ENCODE measurements around the gene NDST1. TPM values are rescaled to one million over a fixed set of nuclear protein-coding genes. Genes with fewer than 3 reads are reported as not detected.

The NDST1 gene
- total RNA-seq, 4 donors from 2014 or later = 68.8 to 104 (median 96.4) TPM

DNA sequence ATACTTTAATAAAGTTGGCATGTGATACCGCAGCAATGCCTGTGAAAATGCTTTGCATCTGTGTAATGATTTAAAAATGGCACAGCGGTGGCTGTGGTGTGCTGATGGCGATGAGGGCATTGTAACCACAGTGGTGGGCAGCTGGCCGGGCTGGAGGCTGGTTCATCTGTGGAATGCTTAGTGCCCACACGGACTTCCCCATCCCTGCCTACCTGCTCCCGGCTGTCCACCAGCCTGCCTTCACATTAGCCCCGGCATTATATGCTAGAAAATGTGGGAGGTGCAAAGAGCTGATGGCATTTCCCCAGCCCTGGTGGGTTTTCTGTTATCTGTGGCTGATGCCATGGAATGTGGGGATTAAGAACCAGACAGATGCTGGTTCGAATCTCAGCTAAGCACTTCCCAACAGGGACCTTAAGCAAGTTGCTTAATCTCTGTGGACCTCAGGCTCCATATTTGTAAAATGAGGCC lies 2.9 kb upstream of the NDST1 start:
- Histone ChIP-seq H3K9me3 (no peaks in the 10 kb centered on the region), H3K4me1 (peaks cover 57 to 81% (median 73%) of the 10 kb centered on the region in 4 donors), H3K36me3 (no peaks in the 10 kb centered on the region), H3K4me3 (no peak overlapping the region), H3K27ac (peak overlapping the region; percentile 72 to 85 (median 76)), H3K27me3 (no peaks in the 10 kb centered on the region)
- no peak for TF ChIP-seq POLR2A (IDR thresholded peaks at IDR 0.05)
- TF ChIP-seq, protein P1, sequence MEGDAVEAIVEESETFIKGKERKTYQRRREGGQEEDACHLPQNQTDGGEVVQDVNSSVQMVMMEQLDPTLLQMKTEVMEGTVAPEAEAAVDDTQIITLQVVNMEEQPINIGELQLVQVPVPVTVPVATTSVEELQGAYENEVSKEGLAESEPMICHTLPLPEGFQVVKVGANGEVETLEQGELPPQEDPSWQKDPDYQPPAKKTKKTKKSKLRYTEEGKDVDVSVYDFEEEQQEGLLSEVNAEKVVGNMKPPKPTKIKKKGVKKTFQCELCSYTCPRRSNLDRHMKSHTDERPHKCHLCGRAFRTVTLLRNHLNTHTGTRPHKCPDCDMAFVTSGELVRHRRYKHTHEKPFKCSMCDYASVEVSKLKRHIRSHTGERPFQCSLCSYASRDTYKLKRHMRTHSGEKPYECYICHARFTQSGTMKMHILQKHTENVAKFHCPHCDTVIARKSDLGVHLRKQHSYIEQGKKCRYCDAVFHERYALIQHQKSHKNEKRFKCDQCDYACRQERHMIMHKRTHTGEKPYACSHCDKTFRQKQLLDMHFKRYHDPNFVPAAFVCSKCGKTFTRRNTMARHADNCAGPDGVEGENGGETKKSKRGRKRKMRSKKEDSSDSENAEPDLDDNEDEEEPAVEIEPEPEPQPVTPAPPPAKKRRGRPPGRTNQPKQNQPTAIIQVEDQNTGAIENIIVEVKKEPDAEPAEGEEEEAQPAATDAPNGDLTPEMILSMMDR (IDR thresholded peaks at IDR 0.05) = no peak
- TF ChIP-seq POLR2AphosphoS5 (IDR thresholded peaks at IDR 0.05) = no peak
- no peak for TF ChIP-seq EP300 (IDR thresholded peaks at IDR 0.05; ENCODE audit: low read depth)
- 67 to 94% methylated on average over 1 to 8 of the region's 8 CpGs for WGBS, 2 donors (ENCODE audit: low coverage in 1 of 2)
- in situ Hi-C loops (cut with MboI; ENCODE audit: low pct_ligation_motif_present in 1 of 4, low pct_unique_long_range_greater_than_20kb in 1 of 4, low sequenced_read_pairs in 3 of 4) (no loop called here), intact Hi-C loops (cut with DNase I; ENCODE audit: low total_unique reads) (no loop called here)
- no peak for DNase-seq

DNA sequence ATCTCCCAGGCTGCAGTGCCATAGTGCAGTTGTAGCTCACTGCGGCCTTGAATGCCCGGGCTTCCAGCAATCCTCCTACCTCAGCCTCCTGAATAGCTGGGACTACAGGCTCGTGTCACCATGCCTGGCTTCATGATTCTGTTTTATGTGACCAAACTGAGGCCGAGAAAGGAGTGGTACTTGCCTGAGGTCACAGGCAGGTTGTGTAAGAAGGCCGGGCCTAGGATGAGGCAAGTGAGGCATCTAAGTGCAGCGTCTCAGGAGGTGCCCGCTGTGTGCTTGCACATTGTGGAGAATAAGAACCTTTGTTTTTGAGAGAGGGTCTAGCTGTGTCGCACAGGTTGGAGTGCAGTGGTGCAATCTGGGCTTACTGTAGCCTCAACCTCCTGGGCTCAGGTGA lies 2.1 kb upstream of the NDST1 start:
- Histone ChIP-seq H3K36me3 (no peaks in the 10 kb centered on the region), H3K27ac (peak overlapping the region; percentile 70 to 92 (median 82)), H3K9me3 (no peaks in the 10 kb centered on the region), H3K4me1 (peaks cover 58 to 81% (median 73%) of the 10 kb centered on the region in 4 donors), H3K27me3 (no peaks in the 10 kb centered on the region), H3K4me3 (no peak overlapping the region)
- no peak for DNase-seq
- WGBS, 2 donors (ENCODE audit: low coverage in 1 of 2) = 95 to 100% methylated on average over 2 to 8 of the region's 8 CpGs
- in situ Hi-C loops (cut with MboI; ENCODE audit: low pct_ligation_motif_present in 1 of 4, low pct_unique_long_range_greater_than_20kb in 1 of 4, low sequenced_read_pairs in 3 of 4) = no loop called here
- intact Hi-C loops (cut with DNase I; ENCODE audit: low total_unique reads) = no loop called here
- no peak for TF ChIP-seq POLR2AphosphoS5 (IDR thresholded peaks at IDR 0.05)
- no peak for TF ChIP-seq EP300 (IDR thresholded peaks at IDR 0.05; ENCODE audit: low read depth)
- TF ChIP-seq, protein P1 (IDR thresholded peaks at IDR 0.05) = no peak
- no peak for TF ChIP-seq POLR2A (IDR thresholded peaks at IDR 0.05)

DNA sequence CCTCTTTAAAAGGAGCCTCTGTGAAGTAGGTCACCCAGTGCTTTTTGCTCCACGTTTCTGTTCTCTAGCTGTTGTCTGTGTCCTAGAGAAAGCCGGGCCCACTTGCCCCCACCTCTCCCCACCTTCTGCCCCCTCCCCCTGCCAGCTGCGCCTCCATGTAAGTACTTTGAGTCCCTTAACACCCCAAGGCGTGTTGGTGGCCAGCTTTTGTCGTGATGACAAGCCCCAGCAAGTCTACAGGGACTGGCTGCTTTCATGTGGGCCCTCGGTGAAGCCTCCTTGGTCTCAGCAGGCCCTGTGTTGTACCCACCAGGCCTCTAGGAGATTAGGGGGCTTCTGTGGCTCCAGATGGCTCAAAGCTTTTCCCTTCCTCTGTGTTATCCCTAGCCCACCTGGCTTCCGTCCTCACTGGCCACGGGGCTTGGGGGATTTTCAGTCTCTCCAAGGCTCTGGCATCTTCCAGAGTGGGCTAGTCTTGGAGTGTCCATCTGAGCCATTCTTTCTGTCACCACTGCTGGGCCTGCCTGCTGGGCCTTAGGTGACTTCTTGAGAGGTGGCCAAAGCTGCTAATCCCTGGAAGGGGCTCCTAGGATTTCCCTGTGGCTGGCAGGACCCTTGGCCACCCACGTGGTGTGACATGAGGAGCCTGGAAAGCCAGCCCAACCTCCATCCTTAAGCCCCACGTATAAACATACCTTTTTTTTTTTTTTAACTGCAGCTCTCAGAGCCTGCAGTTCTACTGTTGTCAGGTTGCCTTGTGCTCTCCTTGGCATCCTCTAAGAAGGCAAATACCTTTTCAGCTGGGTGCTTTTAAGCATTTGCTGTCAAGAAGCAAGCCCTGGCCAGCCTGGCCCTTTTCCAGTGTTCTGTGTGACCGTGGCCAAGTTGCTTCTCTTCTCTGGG lies 1.1 kb upstream of the NDST1 start:
- H3K36me3 ChIP-seq = no peaks in the 10 kb centered on the region
- in situ Hi-C loops (cut with MboI; ENCODE audit: low pct_ligation_motif_present in 1 of 4, low pct_unique_long_range_greater_than_20kb in 1 of 4, low sequenced_read_pairs in 3 of 4) (no loop called here), intact Hi-C loops (cut with DNase I; ENCODE audit: low total_unique reads) (loop anchor here (1.0 kb wide), 1 partner anchor 34 kb away; no protein-coding TSS in a partner anchor)
- WGBS, 2 donors (ENCODE audit: low coverage in 1 of 2) = 59 to 69% methylated on average over 3 to 11 of the region's 11 CpGs
- H3K27ac ChIP-seq = peak overlapping the region; percentile 70 to 92 (median 82)
- H3K9me3 ChIP-seq = no peaks in the 10 kb centered on the region
- H3K4me1 ChIP-seq = peaks cover 66 to 91% (median 81%) of the 10 kb centered on the region in 4 donors
- no peaks in the 10 kb centered on the region for H3K27me3 ChIP-seq
- no peak for DNase-seq
- TF ChIP-seq, protein P1 (IDR thresholded peaks at IDR 0.05) = no peak
- TF ChIP-seq EP300 (IDR thresholded peaks at IDR 0.05; ENCODE audit: low read depth) (no peak), POLR2A (IDR thresholded peaks at IDR 0.05) (no peak), POLR2AphosphoS5 (IDR thresholded peaks at IDR 0.05) (no peak)
- H3K4me3 ChIP-seq = no peak overlapping the region

DNA sequence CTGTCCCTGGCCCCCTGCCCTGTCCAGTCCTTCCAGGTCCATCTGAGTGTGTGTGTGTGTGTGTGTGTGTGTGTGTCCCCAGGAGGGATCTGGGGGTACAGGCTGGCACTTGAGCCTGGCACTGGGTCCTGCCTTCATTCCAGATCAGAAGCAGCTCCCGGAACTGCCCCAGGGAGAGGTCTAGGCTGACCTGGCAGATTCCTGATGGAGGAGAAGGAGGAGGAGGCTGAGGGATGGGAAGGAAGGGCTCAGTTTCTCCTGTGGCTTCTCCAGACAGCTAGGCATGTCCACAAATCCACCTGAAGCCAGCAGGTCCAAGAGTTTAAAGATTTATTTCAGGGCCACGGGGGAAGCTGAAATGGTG lies 328 bp downstream of the NDST1 start:
- H3K27ac ChIP-seq = peak overlapping the region; percentile 70 to 92 (median 82)
- H3K36me3 ChIP-seq = no peaks in the 10 kb centered on the region
- no peaks in the 10 kb centered on the region for H3K27me3 ChIP-seq
- intact Hi-C loops (cut with DNase I; ENCODE audit: low total_unique reads) = no loop called here
- DNase-seq = no peak
- no peak overlapping the region for H3K4me3 ChIP-seq
- in situ Hi-C loops (cut with MboI; ENCODE audit: low pct_ligation_motif_present in 1 of 4, low pct_unique_long_range_greater_than_20kb in 1 of 4, low sequenced_read_pairs in 3 of 4) = no loop called here
- TF ChIP-seq POLR2AphosphoS5 (IDR thresholded peaks at IDR 0.05) (no peak), POLR2A (IDR thresholded peaks at IDR 0.05) (no peak), EP300 (IDR thresholded peaks at IDR 0.05; ENCODE audit: low read depth) (no peak)
- TF ChIP-seq, protein P1 (IDR thresholded peaks at IDR 0.05) = no peak
- H3K9me3 ChIP-seq = no peaks in the 10 kb centered on the region
- WGBS, 2 donors (ENCODE audit: low coverage in 1 of 2) = 71% methylated on average over 2 of the region's 2 CpGs; no CpG with 5 or more reads in 1 of the 2 donors
- peaks cover 72 to 91% (median 88%) of the 10 kb centered on the region in 4 donors for H3K4me1 ChIP-seq

Measured in transverse colon (tissue), 4 donors.